K562 (cell line): ENCODE data around the gene DYNC2H1. TPM values are rescaled to one million over a fixed set of nuclear protein-coding genes. Genes with fewer than 3 reads are reported as not detected.

Source experiments
- ATAC-seq: fragments of 200-7000 bp; cut with Tn5 transposase; 3 replicates; pipeline ENCODE4 v1.9.1; 2020; ENCODE audit warnings: moderate library complexity
- Bru-seq: library from RNA; stranded (reverse); fragments of 400-500 nt; gene quantifications from one replicate; lab custom pipeline; 2021; lab: Mats Ljungman, UMichigan
- BruChase-seq, 2 experiments: library from RNA; stranded (reverse); fragments of 400-500 nt; gene quantifications; one replicate each; lab custom pipeline; 2021; lab: Mats Ljungman, UMichigan
- BruUV-seq: library from RNA; stranded (reverse); fragments of 400-500 nt; replicated peaks from 2 replicates; lab custom pipeline; 2021; lab: Mats Ljungman, UMichigan
- CTCF ChIA-PET: fragments of 300-600 bp; formaldehyde crosslinking; extraction: SDS; loops from one replicate; lab custom pipeline; 2021; ENCODE audit warnings: low intra/inter-chr PET ratio; lab: Yijun Ruan, JAX
- POLR2A ChIA-PET: fragments of 300-600, 350-650 bp; sonication (Branson Sonifier 250); formaldehyde crosslinking; extraction: SDS; loops from one replicate; lab custom pipeline; 2021; ENCODE audit warnings: antibody characterized with exemption, inconsistent platforms; lab: Yijun Ruan, JAX
- DNase-seq, 4 experiments: peaks; one replicate each; pipeline versions ENCODE4 v3.0.0 to v3.0.0-alpha.2; 2011 to 2018; ENCODE audit warnings: low spot score in 3 of 4, mixed read lengths in 3 of 4; ENCODE audit errors: extremely low read depth in 1 of 4
- FAIRE-seq: peaks from 2 replicates; lab custom pipeline; 2011; peaks lifted over from hg19 to GRCh38; lab: Jason Lieb, UNC
- H2AFZ ChIP-seq: 2 replicates; pipeline ENCODE4 v1.6.0; 2011; ENCODE audit warnings: low read depth, low read length, control low read depth, inconsistent platforms
- H3K27ac ChIP-seq: fragments of 200-600 bp; 3 replicates; pipeline ENCODE4 v1.8.0; 2011; ENCODE audit warnings: low read depth, mild to moderate bottlenecking, control low read depth, inconsistent platforms, low read length, moderate library complexity, mixed read lengths; ENCODE audit errors: extremely low read depth
- H3K27me3 ChIP-seq, 2 experiments: fragments of 300-600 bp in 1 of 2; 2 replicates in 1 of 2; 3 replicates in 1 of 2; pipeline versions ENCODE4 v1.6.0 to v1.8.0; 2011; ENCODE audit warnings: inconsistent platforms in 2 of 2, low read length in 2 of 2, mild to moderate bottlenecking in 1 of 2, mixed read lengths in 1 of 2, moderate library complexity in 1 of 2; ENCODE audit not compliant: control insufficient read depth in 2 of 2, insufficient read depth in 2 of 2
- H3K36me3 ChIP-seq: fragments of 300-600 bp; 3 replicates; pipeline ENCODE4 v1.8.0; 2011; ENCODE audit warnings: mild to moderate bottlenecking, low read length, inconsistent platforms; ENCODE audit not compliant: control insufficient read depth, insufficient read depth
- H3K4me1 ChIP-seq, 2 experiments: fragments of 200-600 bp in 1 of 2; replicated peaks in 1 of 2; 2 replicates in 1 of 2; 3 replicates in 1 of 2; pipeline versions ENCODE4 v1.5.1 to v1.8.0; 2011; ENCODE audit warnings: inconsistent platforms in 2 of 2, low read length in 2 of 2, mild to moderate bottlenecking in 1 of 2, mixed read lengths in 1 of 2, moderate library complexity in 1 of 2; ENCODE audit not compliant: control insufficient read depth in 2 of 2, insufficient read depth in 2 of 2
- H3K4me2 ChIP-seq: 2 replicates; pipeline ENCODE4 v1.6.1; 2011; ENCODE audit warnings: low read length, control low read depth, inconsistent platforms, mixed read lengths; ENCODE audit not compliant: insufficient read depth
- H3K4me3 ChIP-seq: fragments of 200-600 bp; sonication (generic), shearing (Covaris generic); 2 replicates; pipeline ENCODE4 v1.5.1; 2016; ENCODE audit warnings: control low read depth, inconsistent platforms
- H3K79me2 ChIP-seq: fragments of 200-600 bp; 3 replicates; pipeline ENCODE4 v1.8.0; 2011; ENCODE audit warnings: low read length, inconsistent platforms; ENCODE audit not compliant: control insufficient read depth, insufficient read depth
- H3K9ac ChIP-seq, 2 experiments: 2 replicates each; pipeline versions ENCODE4 v1.6.0 to v1.6.1; 2011; ENCODE audit warnings: low read depth in 2 of 2, low read length in 2 of 2, control low read depth in 1 of 2, inconsistent platforms in 1 of 2, mild to moderate bottlenecking in 1 of 2, mixed read lengths in 1 of 2; ENCODE audit not compliant: insufficient read depth in 1 of 2
- H3K9me1 ChIP-seq: one replicate; pipeline ENCODE4 v1.6.0; 2011; ENCODE audit warnings: inconsistent platforms, mild to moderate bottlenecking, low read length, moderate library complexity; ENCODE audit not compliant: control insufficient read depth, insufficient read depth
- H3K9me3 ChIP-seq: replicated peaks from 2 replicates; pipeline ENCODE4 v1.5.1; 2011; ENCODE audit warnings: low read depth, low read length, inconsistent platforms; ENCODE audit not compliant: control insufficient read depth, insufficient read depth
- H4K20me1 ChIP-seq: replicated peaks from 2 replicates; pipeline ENCODE4 v1.6.1; 2011; ENCODE audit warnings: low read length, inconsistent platforms, mixed read lengths; ENCODE audit not compliant: control insufficient read depth, insufficient read depth
- CC2D1A ChIP-seq: fragments of 450-650 bp; IDR thresholded peaks from 2 replicates; pipeline ENCODE4 v1.6.1; 2017; ENCODE audit warnings: mild to moderate bottlenecking
- CREM ChIP-seq: IDR thresholded peaks from 2 replicates; pipeline ENCODE4 v1.6.1; 2014; ENCODE audit warnings: antibody characterized with exemption, low read depth
- CSDE1 ChIP-seq, 2 experiments: fragments of 450-650 bp; IDR thresholded peaks; 2 replicates each; pipeline ENCODE4 v1.6.1; 2016; ENCODE audit warnings: mild to moderate bottlenecking in 1 of 2
- FOXA1 ChIP-seq: fragments of 450-650 bp; IDR thresholded peaks from 2 replicates; pipeline ENCODE4 v1.6.1; 2016; ENCODE audit warnings: mild to moderate bottlenecking, borderline replicate concordance
- ILK ChIP-seq: fragments of 450-650 bp; IDR thresholded peaks from 2 replicates; pipeline ENCODE4 v1.6.1; 2016; ENCODE audit warnings: missing genetic modification characterization, low read depth, mild to moderate bottlenecking, missing compliant biosample characterization, moderate library complexity, borderline replicate concordance
- KDM2B ChIP-seq: fragments of 250-450 bp; sonication (Bioruptor Pico); IDR thresholded peaks from 2 replicates; pipeline ENCODE4 v1.8.0; 2021; ENCODE audit warnings: mild to moderate bottlenecking, moderate library complexity
- MEF2D ChIP-seq: conservative IDR thresholded peaks from 2 replicates; pipeline ENCODE4 v1.6.1; 2016; ENCODE audit warnings: low read depth, missing genetic modification characterization, missing compliant biosample characterization
- NBN ChIP-seq: fragments of 450-650 bp; IDR thresholded peaks from 2 replicates; pipeline ENCODE4 v1.6.1; 2016; ENCODE audit warnings: low read depth, mild to moderate bottlenecking
- ZNF12 ChIP-seq: sonication (generic); formaldehyde crosslinking; IDR thresholded peaks from 2 replicates; pipeline ENCODE4 v1.4.0; 2020; ENCODE audit warnings: mild to moderate bottlenecking, missing genetic modification reagents
- ZNF695 ChIP-seq: fragments of 450-650 bp; formaldehyde crosslinking; IDR thresholded peaks from 2 replicates; pipeline ENCODE4 v1.4.0; 2020; ENCODE audit warnings: mild to moderate bottlenecking, moderate library complexity
- ZNF707 ChIP-seq: fragments of 250-450 bp; sonication (Bioruptor Pico); conservative IDR thresholded peaks from 2 replicates; pipeline ENCODE4 v1.8.0; 2022; ENCODE audit warnings: inconsistent platforms, mild to moderate bottlenecking, moderate library complexity
- ZZZ3 ChIP-seq: fragments of 450-650 bp; IDR thresholded peaks from 2 replicates; pipeline ENCODE4 v1.6.1; 2016; ENCODE audit warnings: antibody characterized with exemption, mild to moderate bottlenecking, moderate library complexity
- WGBS: fragments of 100-300 bp; shearing (Covaris generic); methylation state at CpG from one replicate; pipeline ENCODE4 v1.1.6; 2016; ENCODE audit warnings: low coverage, mixed read lengths; ENCODE audit not compliant: insufficient coverage; ENCODE audit errors: missing lambda C conversion rate; 5-methylcytosine and 5-hydroxymethylcytosine counted together
- in situ Hi-C: fragments of 300-500 bp; cut with MboI; formaldehyde crosslinking; loops from 4 replicates; pipeline ENCODE4 v1.15.0; 2018; ENCODE audit warnings: inconsistent platforms, mixed read lengths
- intact Hi-C: fragments of 100-400 bp; cut with micrococcal nuclease; formaldehyde crosslinking; loops from 2 replicates; pipeline ENCODE4 v1.14.2; 2022
- long read RNA-seq, 3 experiments: library from polyadenylated mRNA in 2 of 3; library from RNA in 1 of 3; unstranded in 2 of 3; stranded (forward) in 1 of 3; transcript quantifications; one replicate each; pipeline ENCODE4 v2.0.0, GENCODE V29; 2019 to 2022
- polyA minus RNA-seq, 3 experiments: library from RNA; depleted of rRNA, polyadenylated mRNA; stranded (reverse); fragments of >200 nt; gene quantifications; 2 replicates each; pipeline ENCODE4 v1.2.3, GENCODE V29; 2011
- polyA plus RNA-seq, 8 experiments: library from polyadenylated mRNA; depleted of rRNA in 4 of 8; stranded (reverse) in 5 of 8; unstranded in 3 of 8; fragments of >200 nt; fragmentation: Nextera tagmentation in 2 of 8; fragmentation: Illumina TruSeq in 1 of 8; extraction: Ambion mirVana in 2 of 8; extraction: Trizol in 1 of 8; gene quantifications; 2 replicates each; pipeline versions ENCODE4 v1.2.1 to v1.2.3, GENCODE V29; 2011 to 2014; ENCODE audit warnings: inconsistent platforms in 1 of 8, missing spikeins in 1 of 8
- total RNA-seq, 7 experiments: library from RNA; depleted of rRNA in 6 of 7; stranded (reverse); fragments of >200 nt in 6 of 7; fragmentation: Illumina TruSeq in 2 of 7; extraction: Trizol in 2 of 7; gene quantifications; 2 replicates each; pipeline versions ENCODE4 v1.2.1 to v1.2.3, GENCODE V29; 2011 to 2021; ENCODE audit warnings: low replicate concordance in 1 of 7

The DYNC2H1 gene, protein sequence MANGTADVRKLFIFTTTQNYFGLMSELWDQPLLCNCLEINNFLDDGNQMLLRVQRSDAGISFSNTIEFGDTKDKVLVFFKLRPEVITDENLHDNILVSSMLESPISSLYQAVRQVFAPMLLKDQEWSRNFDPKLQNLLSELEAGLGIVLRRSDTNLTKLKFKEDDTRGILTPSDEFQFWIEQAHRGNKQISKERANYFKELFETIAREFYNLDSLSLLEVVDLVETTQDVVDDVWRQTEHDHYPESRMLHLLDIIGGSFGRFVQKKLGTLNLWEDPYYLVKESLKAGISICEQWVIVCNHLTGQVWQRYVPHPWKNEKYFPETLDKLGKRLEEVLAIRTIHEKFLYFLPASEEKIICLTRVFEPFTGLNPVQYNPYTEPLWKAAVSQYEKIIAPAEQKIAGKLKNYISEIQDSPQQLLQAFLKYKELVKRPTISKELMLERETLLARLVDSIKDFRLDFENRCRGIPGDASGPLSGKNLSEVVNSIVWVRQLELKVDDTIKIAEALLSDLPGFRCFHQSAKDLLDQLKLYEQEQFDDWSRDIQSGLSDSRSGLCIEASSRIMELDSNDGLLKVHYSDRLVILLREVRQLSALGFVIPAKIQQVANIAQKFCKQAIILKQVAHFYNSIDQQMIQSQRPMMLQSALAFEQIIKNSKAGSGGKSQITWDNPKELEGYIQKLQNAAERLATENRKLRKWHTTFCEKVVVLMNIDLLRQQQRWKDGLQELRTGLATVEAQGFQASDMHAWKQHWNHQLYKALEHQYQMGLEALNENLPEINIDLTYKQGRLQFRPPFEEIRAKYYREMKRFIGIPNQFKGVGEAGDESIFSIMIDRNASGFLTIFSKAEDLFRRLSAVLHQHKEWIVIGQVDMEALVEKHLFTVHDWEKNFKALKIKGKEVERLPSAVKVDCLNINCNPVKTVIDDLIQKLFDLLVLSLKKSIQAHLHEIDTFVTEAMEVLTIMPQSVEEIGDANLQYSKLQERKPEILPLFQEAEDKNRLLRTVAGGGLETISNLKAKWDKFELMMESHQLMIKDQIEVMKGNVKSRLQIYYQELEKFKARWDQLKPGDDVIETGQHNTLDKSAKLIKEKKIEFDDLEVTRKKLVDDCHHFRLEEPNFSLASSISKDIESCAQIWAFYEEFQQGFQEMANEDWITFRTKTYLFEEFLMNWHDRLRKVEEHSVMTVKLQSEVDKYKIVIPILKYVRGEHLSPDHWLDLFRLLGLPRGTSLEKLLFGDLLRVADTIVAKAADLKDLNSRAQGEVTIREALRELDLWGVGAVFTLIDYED (N-terminal part only)
- total RNA-seq (2011; cell fraction: chromatin; rRNA removed; ENCODE audit: low replicate concordance), result 0.12 and 1.0 TPM in 2 replicates
- total RNA-seq (2011; cell fraction: nucleolus; rRNA removed), result under 0.01 and 0.26 TPM in 2 replicates
- 0.22 TPM in 1 of 2 replicates, not detected in the other for total RNA-seq (2011; cell fraction: nucleoplasm; rRNA removed)
- 0.33 and 0.64 TPM in 2 replicates for total RNA-seq (2014; rRNA removed)
- total RNA-seq (2014; rRNA removed; fragmentation: Illumina TruSeq; extraction: Trizol), result 0.51 and 0.54 TPM in 2 replicates
- 0.40 and 0.57 TPM in 2 replicates for total RNA-seq (2015; rRNA removed; fragmentation: Illumina TruSeq; extraction: Trizol)
- 0.33 and 0.47 TPM in 2 replicates for total RNA-seq (2021)
- 0.07 and 0.20 TPM in 2 replicates for polyA plus RNA-seq (2011; rRNA removed)
- 0.01 and 0.04 TPM in 2 replicates for polyA plus RNA-seq (2011; cell fraction: cytosol; rRNA removed)
- 0.04 and 0.58 TPM in 2 replicates for polyA plus RNA-seq (2011; cell fraction: nucleus; rRNA removed)
- 0.21 and 0.73 TPM in 2 replicates for polyA plus RNA-seq (2012)
- 0.11 and 0.12 TPM in 2 replicates for polyA plus RNA-seq (2014; fragmentation: Illumina TruSeq; extraction: Trizol)
- under 1 TPM; 0.10 to 0.17 TPM for polyA plus RNA-seq (2014; fragmentation: Nextera tagmentation; extraction: Ambion mirVana)
- polyA plus RNA-seq (2014; rRNA removed), result 0.08 and 0.19 TPM in 2 replicates
- polyA minus RNA-seq (2011; rRNA and poly(A)+ RNA removed), result 0.32 and 0.57 TPM in 2 replicates
- 0.76 TPM in 1 of 2 replicates, not detected in the other for polyA minus RNA-seq (2011; cell fraction: cytosol; rRNA and poly(A)+ RNA removed)
- 0.13 and 1.00 TPM in 2 replicates for polyA minus RNA-seq (2011; cell fraction: nucleus; rRNA and poly(A)+ RNA removed)
- Bru-seq, nascent RNA, result percentile 22 among the genes with signal in this experiment
- percentile 29 among the genes with signal in this experiment for BruChase-seq, experiment 1, labeled RNA remaining after a 2-hour chase
- BruChase-seq, experiment 2, labeled RNA remaining after a 6-hour chase, result percentile 29 among the genes with signal in this experiment
- long read RNA-seq, experiment 1, result 0 reads
- long read RNA-seq, experiment 2, result 0 reads
- long read RNA-seq, experiment 3, result 0 reads

DNA sequence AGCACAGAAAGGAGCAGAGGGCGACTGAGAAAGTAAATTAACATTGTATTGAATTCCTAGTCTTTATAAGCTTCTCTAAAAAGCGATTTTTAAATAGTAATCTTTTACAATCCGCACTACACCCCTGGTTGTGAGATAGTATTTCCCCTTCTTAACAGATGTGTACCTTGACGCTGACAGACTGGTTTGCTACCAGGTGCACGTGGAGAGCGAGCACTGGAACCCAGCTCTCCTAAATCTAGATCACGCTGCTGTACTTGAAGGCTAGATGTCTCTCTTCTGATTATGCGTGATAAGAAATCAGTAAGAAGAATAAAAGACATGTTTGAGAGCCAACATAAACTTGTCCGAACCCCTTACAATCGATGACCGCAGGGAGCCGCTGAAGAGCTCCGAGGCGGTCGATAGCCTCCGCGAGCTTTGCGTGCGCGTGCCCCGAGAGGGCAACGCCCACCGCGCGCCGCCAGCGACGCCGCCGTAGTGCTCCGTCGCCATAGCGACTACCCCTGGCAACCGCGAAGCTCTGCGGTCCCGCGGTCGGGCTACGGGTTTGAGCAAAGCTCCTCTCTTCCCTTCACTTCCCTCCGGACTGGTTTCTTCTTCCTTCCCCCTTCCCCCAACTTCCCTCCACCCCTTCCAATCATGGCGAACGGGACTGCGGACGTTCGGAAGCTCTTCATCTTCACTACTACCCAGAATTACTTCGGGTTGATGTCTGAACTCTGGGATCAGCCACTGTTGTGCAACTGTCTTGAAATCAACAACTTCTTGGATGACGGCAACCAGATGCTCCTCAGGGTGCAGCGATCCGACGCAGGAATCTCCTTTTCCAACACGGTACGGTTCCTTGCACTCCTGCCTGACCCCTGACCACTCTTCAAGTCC is at the start of gene DYNC2H1:
TSS of gene DYNC2H1 (plus strand) at position 494 of the 885 bp plus-strand sequence. CDS start at position 643, 149 bp downstream.
- DNase-seq (peak; percentile 87 to 89 (median 88)), FAIRE-seq (peak; percentile 88), ATAC-seq (peak; percentile 99)
- peaks cover 4 to 6% of the 10 kb centered on the region in 2 experiments; a peak in 4 of 5 replicates for H3K4me1 ChIP-seq
- no peaks in the 10 kb centered on the region for H3K79me2 ChIP-seq
- WGBS, result 10% methylated on average over 51 of the region's 53 CpGs
- peak within 1 kb of the TSS; percentile 66 to 81; a peak in 3 of 4 replicates for H3K9ac ChIP-seq
- TSS peak; percentile 46 for BruUV-seq
- H3K36me3 ChIP-seq, result no peaks in the 10 kb centered on the region
- no peaks in the 10 kb centered on the region for H3K9me3 ChIP-seq
- peak within 1 kb of the TSS; percentile 100 for H2AFZ ChIP-seq
- H3K9me1 ChIP-seq, result no peaks in the 10 kb centered on the region
- ChIA-PET POLR2A (interaction anchor here (0.6 to 1.3 kb wide), 3 partner anchors 10 to 56 kb away, joined by 3 to 5 read pairs (median 3); partner anchors contain the start of gene DCUN1D5), CTCF (no interaction called here)
- in situ Hi-C loops, result no loop called here
- H4K20me1 ChIP-seq, result no peaks in the 10 kb centered on the region
- peak within 1 kb of the TSS; percentile 48 for H3K4me3 ChIP-seq
- no peaks in the 10 kb centered on the region for H3K27me3 ChIP-seq
- H3K4me2 ChIP-seq, result peak within 1 kb of the TSS; percentile 93
- H3K27ac ChIP-seq, result peak within 1 kb of the TSS; percentile 64; the same call in 2 of the 3 replicates
- intact Hi-C loops, result loop anchor here (1.0 kb wide), 1 partner anchor 17 kb away; the partner anchor contains the start of gene DCUN1D5
- TF ChIP-seq ZNF707 (no peak), ZNF12 (CRISPR knock-in tag) (no peak), CC2D1A (no peak), ILK (tag) (no peak), ZNF695 (CRISPR knock-in tag) (no peak), KDM2B (no peak), NBN (no peak), FOXA1 (no peak), CSDE1 (IDR thresholded peaks at IDR 0.05) (peak in 1 of 2 experiments; percentile 89; a peak in 2 of 4 replicates), CREM (peak; percentile 75), ZZZ3 (no peak), MEF2D (no peak)
